ENCODE results near the gene ZSWIM1.
"Not testable (repeated sequence)": the region's sequence is repeated elsewhere in the genome, so short reads cannot be mapped to it uniquely, and the experiment has no call there.

The ZSWIM1 gene

GRCh38 chr20:45857114-45857881 is 23.7 kb upstream of the ZSWIM1 start, which contains the start of the genes ACOT8 and ZSWIM3:
Gene ACOT8 (minus strand): TSS chr20:45857392. CDS start chr20:45857315, 77 bp downstream.
Gene ZSWIM3 (plus strand): TSS chr20:45857614. CDS start chr20:45857826, 212 bp downstream.
- DNase-seq (ENCODE audit: low read depth) = peak; percentile 52

- DNase-seq (ENCODE audit: low read depth) = no peak
Measured at GRCh38 chr20:45857882-45858216, 23.2 kb upstream of the ZSWIM1 start.

- no peak for DNase-seq (ENCODE audit: low read depth)
Measured at GRCh38 chr20:45859916-45860315, 21.1 kb upstream of the ZSWIM1 start.

GRCh38 chr20:45860560-45861220 is 20.3 kb upstream of the ZSWIM1 start:
- DNase-seq (ENCODE audit: low read depth) = no peak

- DNase-seq (ENCODE audit: low read depth) = no peak
Measured at GRCh38 chr20:45861221-45862075, 19.6 kb upstream of the ZSWIM1 start.

- DNase-seq (ENCODE audit: low read depth) = no peak
Measured at GRCh38 chr20:45863543-45864470, 17.2 kb upstream of the ZSWIM1 start.

GRCh38 chr20:45866454-45866853 is 14.6 kb upstream of the ZSWIM1 start:
- no peak for DNase-seq (ENCODE audit: low read depth)

- no peak for DNase-seq (ENCODE audit: low read depth)
Measured at GRCh38 chr20:45867136-45867818, 13.8 kb upstream of the ZSWIM1 start.

- DNase-seq (ENCODE audit: low read depth) = no peak
Measured at GRCh38 chr20:45867819-45868176, 13.2 kb upstream of the ZSWIM1 start.

- DNase-seq (ENCODE audit: low read depth) = no peak
Measured at GRCh38 chr20:45872626-45873025, 8.4 kb upstream of the ZSWIM1 start.

GRCh38 chr20:45873409-45874103 is 7.5 kb upstream of the ZSWIM1 start:
- no peak for DNase-seq (ENCODE audit: low read depth)

- not testable (repeated sequence) for DNase-seq (ENCODE audit: low read depth)
Measured at GRCh38 chr20:45874104-45874481, 6.9 kb upstream of the ZSWIM1 start.

GRCh38 chr20:45874576-45874975 is 6.5 kb upstream of the ZSWIM1 start:
- DNase-seq (ENCODE audit: low read depth) = no peak

- no peak for DNase-seq (ENCODE audit: low read depth)
Measured at GRCh38 chr20:45878076-45878761, 2.8 kb upstream of the ZSWIM1 start.

GRCh38 chr20:45882469-45883099 is 1.6 kb downstream of the ZSWIM1 start:
- no peak for DNase-seq (ENCODE audit: low read depth)

GRCh38 chr20:45883100-45883469 is 2.1 kb downstream of the ZSWIM1 start:
- DNase-seq (ENCODE audit: low read depth) = no peak

- DNase-seq (ENCODE audit: low read depth) = no peak
Measured at GRCh38 chr20:45886590-45887345, 5.7 kb downstream of the ZSWIM1 start.

GRCh38 chr20:45887346-45887715 is 6.3 kb downstream of the ZSWIM1 start, which contains the start of gene SPATA25:
Gene SPATA25 (minus strand): TSS chr20:45887622. CDS start chr20:45887590, 32 bp downstream.
- DNase-seq (ENCODE audit: low read depth) = no peak

GRCh38 chr20:45888681-45889080 is 7.7 kb downstream of the ZSWIM1 start:
- DNase-seq (ENCODE audit: low read depth) = no peak
